Measurements from ENCODE around the gene GTPBP1.

GRCh38 chr22:38700270-38700788, 5.4 kb upstream of the GTPBP1 start:
- TF ChIP-seq CTCF (IDR thresholded peaks at IDR 0.05; ENCODE audit: low read length) (no peak), EZH2phosphoT487 (IDR thresholded peaks at IDR 0.05; ENCODE audit: low read length) (no peak), EZH2 (optimal IDR thresholded peaks at IDR 0.05; ENCODE audit: low read depth, low read length) (no peak)

Measured in MM.1S (cell line).